H1 (cell line): ENCODE data around the gene PID1. TPM values are rescaled to one million over a fixed set of nuclear protein-coding genes. Genes with fewer than 3 reads are reported as not detected.

Experiments
- CTCF ChIA-PET: fragments of 300-600 bp; sonication (Branson Sonifier 250); formaldehyde crosslinking; loops from one replicate; lab custom pipeline; 2021; ENCODE audit not compliant: partially characterized antibody; lab: Charles Lee
- POLR2A ChIA-PET: fragments of 300-600 bp; sonication (Branson Sonifier 250); formaldehyde crosslinking; loops from one replicate; lab custom pipeline; 2021; ENCODE audit warnings: inconsistent platforms; ENCODE audit not compliant: partially characterized antibody; lab: Charles Lee
- DNase-seq, 2 experiments: peaks; one replicate each; pipeline versions ENCODE4 v3.0.0 to v3.0.0-alpha.2; 2010 to 2022; ENCODE audit warnings: low spot score in 2 of 2, low read depth in 1 of 2, mixed read lengths in 1 of 2
- FAIRE-seq: peaks from 2 replicates; lab custom pipeline; 2011; peaks lifted over from hg19 to GRCh38; lab: Jason Lieb, UNC
- H2AFZ ChIP-seq: 2 replicates; pipeline ENCODE4 v1.8.1; 2012; ENCODE audit warnings: low read length, inconsistent platforms
- H2AK5ac ChIP-seq: 2 replicates; pipeline ENCODE4 v1.6.1; 2013; ENCODE audit warnings: low read depth, low read length
- H2BK120ac ChIP-seq: replicated peaks from 2 replicates; pipeline ENCODE3; 2013; ENCODE audit warnings: low read depth, low read length, inconsistent platforms
- H2BK12ac ChIP-seq: 2 replicates; pipeline ENCODE4 v1.6.1; 2013; ENCODE audit warnings: low read depth, low read length
- H2BK15ac ChIP-seq: 2 replicates; pipeline ENCODE4 v1.6.1; 2013; ENCODE audit warnings: low read length
- H2BK20ac ChIP-seq: 2 replicates; pipeline ENCODE4 v1.6.1; 2013; ENCODE audit warnings: low read length
- H2BK5ac ChIP-seq: 2 replicates; pipeline ENCODE4 v1.6.1; 2013; ENCODE audit warnings: low read depth, low read length
- H3K14ac ChIP-seq: 2 replicates; pipeline ENCODE4 v1.6.1; 2013; ENCODE audit warnings: inconsistent platforms; ENCODE audit not compliant: insufficient read length
- H3K18ac ChIP-seq: 2 replicates; pipeline ENCODE4 v1.6.1; 2013; ENCODE audit warnings: low read length; ENCODE audit errors: extremely low read depth
- H3K23ac ChIP-seq: 2 replicates; pipeline ENCODE4 v1.6.1; 2013; ENCODE audit warnings: inconsistent platforms; ENCODE audit not compliant: insufficient read length
- H3K23me2 ChIP-seq: 2 replicates; pipeline ENCODE4 v1.6.1; 2013; ENCODE audit warnings: low read depth, low read length
- H3K27ac ChIP-seq: 2 replicates; pipeline ENCODE4 v1.6.1; 2011; ENCODE audit warnings: low read depth, low read length, inconsistent platforms
- H3K27me3 ChIP-seq, 4 experiments: replicated peaks in 1 of 4; 1 replicate in 1 of 4; 2 replicates in 3 of 4; pipeline versions ENCODE4 v1.6.1 to v1.8.1; 2011 to 2013; ENCODE audit warnings: low read length in 3 of 4, mild to moderate bottlenecking in 3 of 4, inconsistent platforms in 2 of 4, mixed read lengths in 2 of 4, moderate library complexity in 1 of 4; ENCODE audit not compliant: control insufficient read depth in 3 of 4, insufficient read depth in 3 of 4; ENCODE audit errors: extremely low read depth in 1 of 4
- H3K36me3 ChIP-seq, 4 experiments: 2 replicates each; pipeline versions ENCODE4 v1.6.1 to v1.8.1; 2011 to 2013; ENCODE audit warnings: mild to moderate bottlenecking in 4 of 4, low read length in 3 of 4, moderate library complexity in 2 of 4, control low read depth in 1 of 4, inconsistent platforms in 1 of 4; ENCODE audit not compliant: insufficient read depth in 4 of 4, control insufficient read depth in 2 of 4
- H3K4ac ChIP-seq: replicated peaks from 2 replicates; pipeline ENCODE3; 2013; ENCODE audit warnings: low read length, low read depth, mixed read lengths, inconsistent platforms; ENCODE audit not compliant: insufficient read length
- H3K4me1 ChIP-seq, 4 experiments: replicated peaks in 1 of 4; 1 replicate in 1 of 4; 2 replicates in 3 of 4; pipeline versions ENCODE4 v1.6.1 to v1.8.1; 2011 to 2013; ENCODE audit warnings: low read length in 3 of 4, inconsistent platforms in 2 of 4, mixed read lengths in 1 of 4; ENCODE audit not compliant: insufficient read depth in 4 of 4, control insufficient read depth in 3 of 4
- H3K4me2 ChIP-seq, 2 experiments: 2 replicates each; pipeline versions ENCODE4 v1.6.1 to v1.8.1; 2011 to 2013; ENCODE audit warnings: low read depth in 2 of 2, low read length in 2 of 2, control low read depth in 1 of 2, inconsistent platforms in 1 of 2, mild to moderate bottlenecking in 1 of 2; ENCODE audit not compliant: insufficient read depth in 1 of 2
- H3K4me3 ChIP-seq, 4 experiments: fragments of 200-600, 300-600 bp in 1 of 4; sonication (generic), shearing (Covaris generic), sonication (Bioruptor Twin) in 1 of 4; 2 replicates each; pipeline versions ENCODE4 v1.5.1 to v1.8.1; 2011 to 2016; ENCODE audit warnings: low read length in 4 of 4, low read depth in 3 of 4, control low read depth in 2 of 4, inconsistent platforms in 2 of 4, mild to moderate bottlenecking in 2 of 4, mixed read lengths in 1 of 4, moderate library complexity in 1 of 4; ENCODE audit not compliant: insufficient read depth in 2 of 4; ENCODE audit errors: extremely low read depth in 1 of 4
- H3K56ac ChIP-seq: replicated peaks from 2 replicates; pipeline ENCODE3; 2013; ENCODE audit warnings: low read depth, mild to moderate bottlenecking, mixed read lengths, low read length, inconsistent platforms; ENCODE audit not compliant: insufficient read length
- H3K79me1 ChIP-seq: 2 replicates; pipeline ENCODE4 v1.6.1; 2013; ENCODE audit warnings: low read depth, low read length, control low read depth
- H3K79me2 ChIP-seq, 2 experiments: 2 replicates each; pipeline versions ENCODE4 v1.6.1 to v1.8.1; 2012 to 2013; ENCODE audit warnings: low read length in 2 of 2, mild to moderate bottlenecking in 2 of 2, inconsistent platforms in 1 of 2; ENCODE audit not compliant: insufficient read depth in 2 of 2, control insufficient read depth in 1 of 2
- H3K9ac ChIP-seq, 4 experiments: replicated peaks in 1 of 4; 1 replicate in 1 of 4; 2 replicates in 3 of 4; pipeline versions ENCODE4 v1.6.1 to v1.8.1; 2011 to 2013; ENCODE audit warnings: low read depth in 3 of 4, low read length in 3 of 4, control low read depth in 2 of 4, mild to moderate bottlenecking in 2 of 4, moderate library complexity in 2 of 4, inconsistent platforms in 1 of 4; ENCODE audit errors: extremely low read depth in 1 of 4
- H3K9me3 ChIP-seq, 2 experiments: 2 replicates each; pipeline versions ENCODE4 v1.6.1 to v1.8.1; 2012 to 2013; ENCODE audit warnings: mild to moderate bottlenecking in 2 of 2, moderate library complexity in 2 of 2, control low read depth in 1 of 2, inconsistent platforms in 1 of 2, low read depth in 1 of 2, low read length in 1 of 2, mixed read lengths in 1 of 2; ENCODE audit not compliant: insufficient read depth in 2 of 2
- H4K20me1 ChIP-seq, 2 experiments: replicated peaks in 1 of 2; 2 replicates each; pipeline versions ENCODE3 to v1.8.1; 2011 to 2013; ENCODE audit warnings: inconsistent platforms in 2 of 2, low read length in 2 of 2, mild to moderate bottlenecking in 1 of 2; ENCODE audit not compliant: insufficient read depth in 2 of 2, control insufficient read depth in 1 of 2
- H4K5ac ChIP-seq: 2 replicates; pipeline ENCODE4 v1.6.1; 2013; ENCODE audit warnings: low read length, low read depth, mixed read lengths, inconsistent platforms; ENCODE audit not compliant: insufficient read length
- H4K8ac ChIP-seq: 2 replicates; pipeline ENCODE4 v1.8.0; 2013; ENCODE audit warnings: mild to moderate bottlenecking, moderate library complexity, low read length, inconsistent platforms; ENCODE audit not compliant: insufficient read depth; ENCODE audit errors: extremely low read depth
- H4K91ac ChIP-seq: replicated peaks from 2 replicates; pipeline ENCODE3; 2013; ENCODE audit warnings: low read length, mixed read lengths, inconsistent platforms; ENCODE audit not compliant: insufficient read length
- KDM1A ChIP-seq: fragments of 200-600, 300-600 bp; sonication (generic); IDR thresholded peaks from 2 replicates; pipeline ENCODE4 v1.7.1; 2016; ENCODE audit warnings: mild to moderate bottlenecking, low read length, borderline replicate concordance
- NANOG ChIP-seq: IDR thresholded peaks from 2 replicates; pipeline ENCODE4 v1.6.1; 2011; ENCODE audit warnings: low read length, low read depth, mild to moderate bottlenecking, inconsistent platforms; ENCODE audit not compliant: insufficient read depth, poor library complexity, severe bottlenecking
- SP1 ChIP-seq: IDR thresholded peaks from 2 replicates; pipeline ENCODE4 v1.6.1; 2011; ENCODE audit warnings: low read depth, low read length
- WGBS, 2 experiments: shearing (Covaris generic) in 1 of 2; methylation state at CpG; one replicate each; pipeline versions ENCODE4 v1.1.6 to v1.1.7; 2013 to 2015; ENCODE audit warnings: low lambda C conversion rate in 2 of 2, mixed read lengths in 2 of 2, inconsistent platforms in 1 of 2, low coverage in 1 of 2, missing lambda C conversion rate in 1 of 2; ENCODE audit not compliant: insufficient replicate concordance in 2 of 2, insufficient coverage in 1 of 2, insufficient read length in 1 of 2; ENCODE audit errors: extremely low coverage in 1 of 2, missing lambda C conversion rate in 1 of 2; 5-methylcytosine and 5-hydroxymethylcytosine counted together
- polyA plus RNA-seq, 7 experiments: library from polyadenylated mRNA; depleted of rRNA in 3 of 7; stranded (reverse) in 5 of 7; unstranded in 2 of 7; fragments of >200 nt in 5 of 7; fragments of 200-250 nt in 2 of 7; gene quantifications; 1 replicate in 5 of 7; 2 replicates in 1 of 7; 4 replicates in 1 of 7; pipeline versions ENCODE4 v1.2.1 to v1.2.3, GENCODE V29; 2011 to 2013; ENCODE audit warnings: missing spikeins in 2 of 7, mixed read lengths in 2 of 7
- total RNA-seq: library from RNA; stranded (reverse); fragmentation: NEBNext Ultra II Directional; extraction: Animal tissue kit (Norgen Biotek cat#: 25700); gene quantifications from 2 replicates; pipeline ENCODE4 v1.2.1, GENCODE V29; 2021
- TF ChIP-seq, protein P1 (sequence below): IDR thresholded peaks from 2 replicates; pipeline ENCODE4 v1.6.1; 2012; ENCODE audit warnings: low read length, inconsistent platforms

Gene PID1
- total and polyA plus RNA-seq, 2 of the 8 experiments (the other 6 are each of a cell fraction or from before 2014, with no cell fraction given), result 1.5 to 3.3 TPM

DNA sequence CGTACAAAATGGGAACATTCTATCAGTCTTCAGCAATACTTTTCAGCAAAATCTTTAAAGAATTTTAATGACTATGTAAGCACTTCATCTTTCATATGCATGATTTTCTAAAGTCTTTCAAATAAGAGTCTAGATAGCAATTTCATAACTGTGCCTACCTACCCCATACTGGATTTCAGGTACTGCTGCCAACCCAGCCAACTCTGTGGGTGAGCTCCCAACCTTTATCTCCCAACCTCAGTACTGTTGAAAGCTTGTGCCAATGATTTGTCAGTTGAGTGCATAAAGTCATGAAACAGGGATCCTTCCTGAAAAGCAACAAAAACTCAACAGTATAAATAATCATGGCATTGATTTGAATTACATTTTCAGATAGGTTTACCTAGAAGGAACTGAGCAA lies 296.9 kb downstream of the PID1 start:
- no peaks in the 10 kb centered on the region for H3K79me1 ChIP-seq
- no peak for FAIRE-seq
- no peak overlapping the region for H4K8ac ChIP-seq
- no peaks in the 10 kb centered on the region for H3K23me2 ChIP-seq
- H2BK12ac ChIP-seq, result no peak overlapping the region
- H2BK5ac ChIP-seq, result no peak overlapping the region
- POLR2A ChIA-PET, result no interaction called here
- H3K36me3 ChIP-seq, result no peaks in the 10 kb centered on the region
- no peak overlapping the region for H3K4ac ChIP-seq
- H3K9ac ChIP-seq, result no peak overlapping the region
- H3K27me3 ChIP-seq, result no peaks in the 10 kb centered on the region
- TF ChIP-seq, protein P1, sequence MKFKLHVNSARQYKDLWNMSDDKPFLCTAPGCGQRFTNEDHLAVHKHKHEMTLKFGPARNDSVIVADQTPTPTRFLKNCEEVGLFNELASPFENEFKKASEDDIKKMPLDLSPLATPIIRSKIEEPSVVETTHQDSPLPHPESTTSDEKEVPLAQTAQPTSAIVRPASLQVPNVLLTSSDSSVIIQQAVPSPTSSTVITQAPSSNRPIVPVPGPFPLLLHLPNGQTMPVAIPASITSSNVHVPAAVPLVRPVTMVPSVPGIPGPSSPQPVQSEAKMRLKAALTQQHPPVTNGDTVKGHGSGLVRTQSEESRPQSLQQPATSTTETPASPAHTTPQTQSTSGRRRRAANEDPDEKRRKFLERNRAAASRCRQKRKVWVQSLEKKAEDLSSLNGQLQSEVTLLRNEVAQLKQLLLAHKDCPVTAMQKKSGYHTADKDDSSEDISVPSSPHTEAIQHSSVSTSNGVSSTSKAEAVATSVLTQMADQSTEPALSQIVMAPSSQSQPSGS, result no peak
- no peak for TF ChIP-seq NANOG
- TF ChIP-seq KDM1A, result no peak
- no peak for TF ChIP-seq SP1
- H3K4me3 ChIP-seq, result no peak overlapping the region
- H3K4me2 ChIP-seq, result no peak overlapping the region
- H3K79me2 ChIP-seq, result no peaks in the 10 kb centered on the region
- no peak overlapping the region for H3K14ac ChIP-seq
- H3K56ac ChIP-seq, result no peak overlapping the region
- no peak overlapping the region for H3K23ac ChIP-seq
- WGBS, 2 experiments, result 91% methylated on average over 1 of the region's 1 CpG; no CpG with 5 or more reads in 1 of the 2 experiments
- H4K20me1 ChIP-seq, result no peaks in the 10 kb centered on the region
- no peak overlapping the region for H3K18ac ChIP-seq
- no peak overlapping the region for H4K91ac ChIP-seq
- H2AK5ac ChIP-seq, result no peak overlapping the region
- H2BK120ac ChIP-seq, result no peak overlapping the region
- CTCF ChIA-PET, result interaction anchor here (1.3 kb wide), 1 partner anchor 18 kb away, joined by 3 read pairs; no protein-coding TSS in a partner anchor
- no peak for DNase-seq
- H2AFZ ChIP-seq, result no peak overlapping the region
- H2BK20ac ChIP-seq, result no peak overlapping the region
- H3K4me1 ChIP-seq, result no peaks in the 10 kb centered on the region
- no peaks in the 10 kb centered on the region for H3K9me3 ChIP-seq
- no peak overlapping the region for H2BK15ac ChIP-seq
- no peak overlapping the region for H4K5ac ChIP-seq
- no peak overlapping the region for H3K27ac ChIP-seq
